Gastroesophageal sphincter (tissue), 3 donors: ENCODE data around the gene DNTT.

ENCODE experiments used
- POLR2A ChIP-seq, 2 donors: fragments of 450-650 bp; IDR thresholded peaks; one replicate each; pipeline ENCODE4 v1.6.1; 2017; ENCODE audit warnings: antibody characterized with exemption in 2 of 2, mild to moderate bottlenecking in 2 of 2, moderate library complexity in 1 of 2
- TF ChIP-seq, protein P1 (sequence below), 4 experiments: fragments of 200-600 bp in 2 of 4; fragments of 450-650 bp in 2 of 4; sonication (generic) in 1 of 4; IDR thresholded peaks; one replicate each; pipeline ENCODE4 v1.5.1; 2017 to 2019; ENCODE audit warnings: antibody characterized with exemption in 4 of 4, mild to moderate bottlenecking in 2 of 4, moderate library complexity in 2 of 4

GRCh38 chr10:96360766-96361165 lies 56.5 kb downstream of the DNTT start:
- TF ChIP-seq, protein P1, sequence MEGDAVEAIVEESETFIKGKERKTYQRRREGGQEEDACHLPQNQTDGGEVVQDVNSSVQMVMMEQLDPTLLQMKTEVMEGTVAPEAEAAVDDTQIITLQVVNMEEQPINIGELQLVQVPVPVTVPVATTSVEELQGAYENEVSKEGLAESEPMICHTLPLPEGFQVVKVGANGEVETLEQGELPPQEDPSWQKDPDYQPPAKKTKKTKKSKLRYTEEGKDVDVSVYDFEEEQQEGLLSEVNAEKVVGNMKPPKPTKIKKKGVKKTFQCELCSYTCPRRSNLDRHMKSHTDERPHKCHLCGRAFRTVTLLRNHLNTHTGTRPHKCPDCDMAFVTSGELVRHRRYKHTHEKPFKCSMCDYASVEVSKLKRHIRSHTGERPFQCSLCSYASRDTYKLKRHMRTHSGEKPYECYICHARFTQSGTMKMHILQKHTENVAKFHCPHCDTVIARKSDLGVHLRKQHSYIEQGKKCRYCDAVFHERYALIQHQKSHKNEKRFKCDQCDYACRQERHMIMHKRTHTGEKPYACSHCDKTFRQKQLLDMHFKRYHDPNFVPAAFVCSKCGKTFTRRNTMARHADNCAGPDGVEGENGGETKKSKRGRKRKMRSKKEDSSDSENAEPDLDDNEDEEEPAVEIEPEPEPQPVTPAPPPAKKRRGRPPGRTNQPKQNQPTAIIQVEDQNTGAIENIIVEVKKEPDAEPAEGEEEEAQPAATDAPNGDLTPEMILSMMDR (IDR thresholded peaks at IDR 0.05), result no peak
- no peak for TF ChIP-seq POLR2A (IDR thresholded peaks at IDR 0.05)
